Measurements from ENCODE around the gene SEMA4D.
A peak's percentile ranks its signal among the peaks of the same experiment; 100 is the strongest.

Gene SEMA4D

GRCh38 chr9:89442981-89443814 lies 54.7 kb downstream of the SEMA4D start:
- DNase-seq: no peak

- no peak for DNase-seq
Measured at GRCh38 chr9:89442501-89442978, 55.4 kb downstream of the SEMA4D start.

GRCh38 chr9:89441986-89442385 lies 55.9 kb downstream of the SEMA4D start:
- no peak for DNase-seq

GRCh38 chr9:89441655-89441970 lies 56.3 kb downstream of the SEMA4D start:
- DNase-seq: no peak

- DNase-seq: no peak
Measured at GRCh38 chr9:89440951-89441654, 56.8 kb downstream of the SEMA4D start.

- DNase-seq: no peak
Measured at GRCh38 chr9:89440548-89440947, 57.4 kb downstream of the SEMA4D start.

GRCh38 chr9:89440046-89440445 lies 57.9 kb downstream of the SEMA4D start:
- no peak for DNase-seq

- no peak for DNase-seq
Measured at GRCh38 chr9:89439571-89439970, 58.3 kb downstream of the SEMA4D start.

- DNase-seq: no peak
Measured at GRCh38 chr9:89438194-89438593, 59.7 kb downstream of the SEMA4D start.

- DNase-seq: no peak
Measured at GRCh38 chr9:89437772-89438171, 60.1 kb downstream of the SEMA4D start.

- DNase-seq: peak; percentile 70
Measured at GRCh38 chr9:89436963-89437625, 60.8 kb downstream of the SEMA4D start.

GRCh38 chr9:89436326-89436725 lies 61.6 kb downstream of the SEMA4D start:
- DNase-seq: no peak

GRCh38 chr9:89435071-89435823 lies 62.7 kb downstream of the SEMA4D start:
- DNase-seq: no peak

- no peak for DNase-seq
Measured at GRCh38 chr9:89434636-89435035, 63.3 kb downstream of the SEMA4D start.

- no peak for DNase-seq
Measured at GRCh38 chr9:89433826-89434225, 64.1 kb downstream of the SEMA4D start.

GRCh38 chr9:89432986-89433530 lies 64.9 kb downstream of the SEMA4D start:
- no peak for DNase-seq

- no peak for DNase-seq
Measured at GRCh38 chr9:89431930-89432725, 65.8 kb downstream of the SEMA4D start.

GRCh38 chr9:89430995-89431394 lies 66.9 kb downstream of the SEMA4D start:
- no peak for DNase-seq

- peak; percentile 65 for DNase-seq
Measured at GRCh38 chr9:89428901-89429890, 68.7 kb downstream of the SEMA4D start.

GRCh38 chr9:89428222-89428761 lies 69.6 kb downstream of the SEMA4D start:
- no peak for DNase-seq
